SJSA1 (cell line): ENCODE results near the gene PRR5. TPM values are rescaled to one million over a fixed set of nuclear protein-coding genes. Genes with fewer than 3 reads are reported as not detected.
"Not testable (repeated sequence)": the region's sequence is repeated elsewhere in the genome, so short reads cannot be mapped to it uniquely, and the experiment has no call there.

Source experiments
- DNase-seq, 2 experiments: peaks; one replicate each; pipeline ENCODE4 v3.0.0-alpha.2; 2015 to 2020; ENCODE audit warnings: low spot score in 2 of 2, low read depth in 1 of 2
- H3K27ac ChIP-seq: fragments of 250-450 bp; sonication (Bioruptor Pico); 2 replicates; pipeline ENCODE4 v1.5.1; 2020; ENCODE audit warnings: mild to moderate bottlenecking, moderate library complexity
- H3K27me3 ChIP-seq: fragments of 250-450 bp; sonication (Bioruptor Pico); replicated peaks from 2 replicates; pipeline ENCODE4 v1.5.1; 2020; ENCODE audit warnings: mild to moderate bottlenecking, moderate library complexity
- H3K36me3 ChIP-seq: fragments of 250-450 bp; sonication (Bioruptor Pico); 2 replicates; pipeline ENCODE4 v1.5.1; 2020; ENCODE audit warnings: mild to moderate bottlenecking
- H3K4me1 ChIP-seq: fragments of 250-450 bp; sonication (Bioruptor Pico); replicated peaks from 2 replicates; pipeline ENCODE4 v1.6.1; 2021; ENCODE audit warnings: mild to moderate bottlenecking
- H3K4me3 ChIP-seq: fragments of 250-450 bp; sonication (Bioruptor Pico); 2 replicates; pipeline ENCODE4 v1.5.1; 2020; ENCODE audit warnings: mild to moderate bottlenecking
- H3K9me3 ChIP-seq: fragments of 250-450 bp; sonication (Bioruptor Pico); replicated peaks from 2 replicates; pipeline ENCODE4 v1.5.1; 2020; ENCODE audit warnings: mild to moderate bottlenecking
- total RNA-seq: library from RNA; depleted of rRNA; stranded (reverse); fragments of >200 nt; shearing (Covaris generic); gene quantifications from 2 replicates; pipeline ENCODE4 v1.2.3, GENCODE V29; 2014; rRNA removed

Gene PRR5
- total RNA-seq = 6.1 and 13.7 TPM in 2 replicates

GRCh38 chr22:44701824-44702478, at the start of gene PRR5:
Gene PRR5, plus strand, starts transcription at chr22:44702204. Its CDS starts 271 bp downstream, at chr22:44702475.
- no peaks in the 10 kb centered on the region for H3K36me3 ChIP-seq
- peak within 1 kb of the TSS; percentile 58 for H3K4me3 ChIP-seq
- H3K27me3 ChIP-seq = peaks cover 4% of the 10 kb centered on the region; the same call in 1 of the 2 replicates
- peak; percentile 39 to 80 for DNase-seq
- 0 out of 2 replicates have a peak within 1 kb of the TSS, but pooled peaks have one; percentile 25 for H3K27ac ChIP-seq
- H3K9me3 ChIP-seq = no peaks in the 10 kb centered on the region
- H3K4me1 ChIP-seq = peaks cover 59% of the 10 kb centered on the region

- not testable (repeated sequence) for H3K4me3 ChIP-seq, DNase-seq, H3K4me1 ChIP-seq, H3K27me3 ChIP-seq, H3K27ac ChIP-seq, H3K9me3 ChIP-seq, H3K36me3 ChIP-seq
Observed at GRCh38 chr22:44652866-44653265, 49.1 kb upstream of the PRR5 start.

- H3K27ac ChIP-seq = no peak overlapping the region
- H3K4me1 ChIP-seq = no peaks in the 10 kb centered on the region
Observed at GRCh38 chr22:44658311-44658953, 43.6 kb upstream of the PRR5 start.

DNA sequence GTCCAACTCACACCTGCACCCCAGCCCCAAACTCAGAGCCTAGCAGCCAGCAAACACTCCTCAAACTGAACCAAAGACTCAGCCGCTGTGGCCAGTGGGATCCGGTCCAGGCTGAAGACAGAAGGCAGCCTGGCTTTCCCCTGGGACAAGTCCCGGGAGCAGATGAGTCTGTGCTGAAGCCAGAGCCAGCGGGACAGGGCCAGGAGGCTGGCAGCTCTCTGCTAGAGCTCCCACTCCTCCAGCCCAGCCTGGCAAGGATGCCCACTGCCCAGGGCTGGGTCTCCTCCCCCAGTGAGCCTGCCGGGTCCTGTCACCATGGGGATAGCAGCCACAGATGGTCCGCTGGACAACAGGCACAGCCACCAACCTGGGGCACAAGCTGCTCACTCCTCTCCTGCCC, 42.9 kb upstream of the PRR5 start:
- Histone ChIP-seq H3K27ac (no peak overlapping the region), H3K36me3 (no peaks in the 10 kb centered on the region)
- DNase-seq = no peak

More at GRCh38 chr22:44658311-44658953, 43.6 kb upstream of the PRR5 start:
- H3K27me3 ChIP-seq = no peaks in the 10 kb centered on the region
- no peak overlapping the region for H3K4me3 ChIP-seq
- no peak for DNase-seq
- no peaks in the 10 kb centered on the region for H3K36me3 ChIP-seq
- H3K9me3 ChIP-seq = no peaks in the 10 kb centered on the region

GRCh38 chr22:44660051-44660830, 41.8 kb upstream of the PRR5 start:
- no peak overlapping the region for H3K27ac ChIP-seq
- no peak for DNase-seq
- no peaks in the 10 kb centered on the region for H3K36me3 ChIP-seq
- H3K4me3 ChIP-seq = no peak overlapping the region
- no peaks in the 10 kb centered on the region for H3K4me1 ChIP-seq
- no peaks in the 10 kb centered on the region for H3K9me3 ChIP-seq
- H3K27me3 ChIP-seq = no peaks in the 10 kb centered on the region

More for the DNA sequence above, 42.9 kb upstream of the PRR5 start:
- no peaks in the 10 kb centered on the region for H3K4me1 ChIP-seq
- no peak overlapping the region for H3K4me3 ChIP-seq
- H3K9me3 ChIP-seq = no peaks in the 10 kb centered on the region
- no peaks in the 10 kb centered on the region for H3K27me3 ChIP-seq

- Histone ChIP-seq H3K4me3 (no peak overlapping the region), H3K9me3 (no peaks in the 10 kb centered on the region), H3K27ac (no peak overlapping the region), H3K36me3 (no peaks in the 10 kb centered on the region), H3K4me1 (no peaks in the 10 kb centered on the region), H3K27me3 (peaks cover under 1% of the 10 kb centered on the region; the same call in 1 of the 2 replicates)
- DNase-seq = no peak
Observed at GRCh38 chr22:44661070-44661469, 40.9 kb upstream of the PRR5 start.

DNA sequence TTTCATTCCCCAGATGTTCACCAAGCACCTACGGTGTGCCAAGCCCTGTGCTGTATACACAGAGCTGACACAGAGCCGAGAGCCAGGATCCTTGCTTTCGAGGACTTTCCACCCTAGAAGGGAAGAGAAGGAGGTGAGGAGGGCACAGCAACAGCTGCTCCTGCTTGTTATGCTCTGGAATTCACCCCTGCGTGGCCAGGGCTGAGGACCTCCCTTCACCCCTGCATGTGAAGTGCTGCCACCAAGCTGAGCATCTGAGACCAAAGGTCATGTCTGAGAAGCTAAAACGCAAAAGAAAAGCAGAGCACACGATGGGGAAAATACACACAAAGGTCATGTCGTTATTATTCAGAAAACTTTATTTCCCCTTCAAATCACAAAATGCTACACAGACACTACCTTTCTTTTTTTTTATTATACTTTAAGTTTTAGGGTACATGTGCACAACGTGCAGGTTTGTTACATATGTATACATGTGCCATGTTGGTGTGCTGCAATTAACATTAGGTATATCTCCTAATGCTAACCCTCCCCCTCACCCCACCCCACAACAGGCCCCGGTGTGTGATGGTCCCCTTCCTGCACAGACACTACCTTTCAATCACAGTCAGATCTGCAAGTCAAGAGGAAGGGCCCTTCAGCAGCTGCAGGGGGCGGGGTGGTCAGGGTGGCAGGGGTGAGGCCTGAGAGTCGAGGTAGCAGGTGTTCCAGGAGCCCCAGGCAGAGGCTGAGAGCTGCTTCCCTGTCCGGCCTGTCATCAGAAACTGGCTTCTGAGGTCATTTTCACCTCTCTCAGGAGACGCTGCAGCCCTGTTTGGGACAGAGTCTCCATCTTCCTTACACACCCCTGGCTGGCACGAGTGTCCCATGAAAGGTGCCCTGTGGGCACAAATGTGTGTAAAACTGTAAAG, 40.1 kb upstream of the PRR5 start:
- peaks cover 6% of the 10 kb centered on the region; the same call in 1 of the 2 replicates for H3K27me3 ChIP-seq
- DNase-seq = no peak
- no peak overlapping the region for H3K27ac ChIP-seq
- no peaks in the 10 kb centered on the region for H3K4me1 ChIP-seq
- H3K36me3 ChIP-seq = no peaks in the 10 kb centered on the region
- no peak overlapping the region for H3K4me3 ChIP-seq
- H3K9me3 ChIP-seq = no peaks in the 10 kb centered on the region

GRCh38 chr22:44663256-44663999, 38.6 kb upstream of the PRR5 start:
- Histone ChIP-seq H3K4me3 (no peak overlapping the region), H3K9me3 (no peaks in the 10 kb centered on the region), H3K4me1 (no peaks in the 10 kb centered on the region), H3K36me3 (no peaks in the 10 kb centered on the region), H3K27me3 (peaks cover 17% of the 10 kb centered on the region), H3K27ac (no peak overlapping the region)
- no peak for DNase-seq

DNA sequence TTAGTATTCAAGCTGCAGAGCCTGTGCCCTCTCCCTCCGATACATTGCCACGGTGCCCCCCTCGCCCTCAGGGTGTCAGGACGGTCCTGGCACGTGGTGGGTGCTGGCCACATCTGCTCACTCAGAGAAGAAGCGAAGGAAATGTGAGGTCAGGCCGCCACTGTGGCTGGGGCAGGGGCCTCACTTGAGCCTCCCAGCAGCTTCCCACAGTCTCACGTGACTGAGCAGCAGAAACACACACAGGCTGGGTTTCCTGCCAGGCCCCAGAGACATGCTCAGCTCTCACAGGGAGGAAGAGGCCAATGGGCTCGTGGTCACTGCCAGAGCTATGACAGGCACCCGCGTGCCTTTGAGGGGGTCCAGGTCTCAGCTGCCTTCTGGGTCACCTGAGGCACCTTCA, 37.9 kb upstream of the PRR5 start:
- H3K9me3 ChIP-seq = no peaks in the 10 kb centered on the region
- H3K4me1 ChIP-seq = no peaks in the 10 kb centered on the region
- H3K27ac ChIP-seq = no peak overlapping the region
- H3K27me3 ChIP-seq = peaks cover 19% of the 10 kb centered on the region
- no peak overlapping the region for H3K4me3 ChIP-seq
- no peak for DNase-seq
- no peaks in the 10 kb centered on the region for H3K36me3 ChIP-seq

GRCh38 chr22:44665115-44665514, 36.9 kb upstream of the PRR5 start:
- Histone ChIP-seq H3K36me3 (no peaks in the 10 kb centered on the region), H3K4me1 (no peaks in the 10 kb centered on the region), H3K4me3 (no peak overlapping the region), H3K27me3 (peaks cover 28% of the 10 kb centered on the region), H3K9me3 (no peaks in the 10 kb centered on the region), H3K27ac (no peak overlapping the region)
- no peak for DNase-seq

GRCh38 chr22:44666207-44666585, 35.8 kb upstream of the PRR5 start:
- no peaks in the 10 kb centered on the region for H3K9me3 ChIP-seq
- no peak overlapping the region for H3K4me3 ChIP-seq
- no peaks in the 10 kb centered on the region for H3K4me1 ChIP-seq
- H3K27ac ChIP-seq = no peak overlapping the region
- H3K36me3 ChIP-seq = no peaks in the 10 kb centered on the region
- H3K27me3 ChIP-seq = peaks cover 28% of the 10 kb centered on the region
- DNase-seq = no peak

- no peak overlapping the region for H3K27ac ChIP-seq
- H3K4me3 ChIP-seq = no peak overlapping the region
- no peaks in the 10 kb centered on the region for H3K4me1 ChIP-seq
- no peaks in the 10 kb centered on the region for H3K36me3 ChIP-seq
- no peak for DNase-seq
- no peaks in the 10 kb centered on the region for H3K9me3 ChIP-seq
- peaks cover 28% of the 10 kb centered on the region for H3K27me3 ChIP-seq
Observed at GRCh38 chr22:44667276-44667675, 34.7 kb upstream of the PRR5 start.

DNA sequence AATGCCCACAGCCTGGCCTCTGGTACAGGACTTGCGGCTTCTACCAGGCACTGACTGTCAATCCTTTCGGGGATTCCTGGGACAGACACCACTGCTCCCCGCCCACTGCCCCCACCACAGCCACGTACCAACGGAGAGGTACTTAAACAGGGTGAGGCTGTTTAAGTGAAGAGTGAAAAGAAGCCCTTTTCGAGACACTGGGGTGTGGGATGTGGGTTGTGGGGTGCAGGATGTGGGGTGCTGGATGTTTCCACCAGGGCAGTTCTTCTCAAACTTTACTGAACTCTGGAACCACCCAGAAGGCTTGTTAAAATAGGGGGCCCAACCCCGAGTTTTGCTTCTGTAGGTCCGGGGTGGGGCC, 34.2 kb upstream of the PRR5 start:
- H3K4me3 ChIP-seq = no peak overlapping the region
- H3K36me3 ChIP-seq = no peaks in the 10 kb centered on the region
- H3K4me1 ChIP-seq = no peaks in the 10 kb centered on the region
- H3K27ac ChIP-seq = no peak overlapping the region
- H3K9me3 ChIP-seq = no peaks in the 10 kb centered on the region
- DNase-seq = no peak
- H3K27me3 ChIP-seq = peaks cover 28% of the 10 kb centered on the region
